DMS 273 (cell line): ENCODE results near the gene RNFT2.

Source experiments
- DNase-seq: peaks from one replicate; lab custom pipeline; 2025; ENCODE audit not compliant: unreplicated experiment; lab: John Stamatoyannopoulos, UW

The RNFT2 gene

GRCh38 chr12:116709768-116710167 lies 28.3 kb upstream of the RNFT2 start:
- DNase-seq, result no peak

- DNase-seq, result peak; percentile 26
Observed at GRCh38 chr12:116710370-116711150, 27.6 kb upstream of the RNFT2 start.

DNA sequence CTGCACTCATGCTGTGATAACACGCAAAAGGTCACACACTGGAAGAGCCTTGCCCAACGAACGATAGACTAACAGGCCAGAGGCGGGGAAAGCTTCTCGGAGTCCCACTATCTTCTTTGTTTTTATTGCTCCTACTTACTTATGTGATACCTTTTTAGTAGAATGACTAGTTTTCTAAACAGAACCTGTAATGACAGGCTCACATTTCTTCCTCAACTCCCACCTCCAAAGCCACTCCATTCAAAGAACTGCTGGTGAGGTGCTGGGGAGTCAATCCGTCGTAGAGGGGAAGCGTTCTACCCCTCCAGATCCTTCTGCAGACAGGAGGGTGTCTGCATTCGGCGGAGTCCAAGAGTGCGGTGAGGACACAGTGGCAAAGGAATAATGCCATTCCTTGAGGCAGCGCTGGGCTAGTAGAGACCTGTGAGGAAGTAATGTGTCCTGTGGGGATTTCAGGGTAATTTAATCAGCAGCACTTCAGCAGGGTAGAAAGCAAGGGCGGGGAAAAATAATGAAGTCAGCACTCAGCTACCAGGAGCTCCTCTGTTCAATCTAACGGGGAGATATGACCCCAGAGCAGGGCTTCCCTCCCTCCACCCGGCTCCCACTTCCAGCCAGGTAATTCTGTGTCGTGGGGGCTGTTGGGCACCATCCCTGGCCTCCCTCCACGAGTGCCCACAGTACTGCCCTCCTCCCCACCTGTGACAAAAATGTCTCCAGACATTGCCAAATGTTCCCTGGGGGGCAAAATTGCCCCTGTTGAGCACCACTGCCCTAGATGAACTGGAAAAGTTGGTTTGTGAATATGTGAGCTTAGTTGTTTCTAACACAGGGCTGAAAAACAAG lies 25.4 kb upstream of the RNFT2 start:
- DNase-seq, result peak; percentile 56

DNA sequence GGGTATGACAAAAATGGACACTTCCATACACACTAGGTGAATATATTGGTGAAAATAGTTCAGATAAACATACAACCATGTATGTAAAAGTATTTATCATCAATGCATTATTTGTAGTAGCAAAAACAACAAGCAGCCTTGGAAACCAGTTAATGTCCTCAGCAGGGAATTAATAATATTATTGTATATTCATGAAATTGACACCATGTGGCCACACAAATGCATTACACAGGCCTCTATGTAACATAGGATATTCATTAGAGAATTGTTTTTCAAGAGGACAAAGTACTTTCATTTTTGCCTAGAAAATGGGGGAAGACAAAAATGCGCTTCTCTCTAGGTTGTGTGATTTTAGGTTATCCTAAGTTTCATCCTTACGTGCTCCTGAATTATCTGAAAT lies 24.6 kb upstream of the RNFT2 start:
- peak; percentile 16 for DNase-seq

DNA sequence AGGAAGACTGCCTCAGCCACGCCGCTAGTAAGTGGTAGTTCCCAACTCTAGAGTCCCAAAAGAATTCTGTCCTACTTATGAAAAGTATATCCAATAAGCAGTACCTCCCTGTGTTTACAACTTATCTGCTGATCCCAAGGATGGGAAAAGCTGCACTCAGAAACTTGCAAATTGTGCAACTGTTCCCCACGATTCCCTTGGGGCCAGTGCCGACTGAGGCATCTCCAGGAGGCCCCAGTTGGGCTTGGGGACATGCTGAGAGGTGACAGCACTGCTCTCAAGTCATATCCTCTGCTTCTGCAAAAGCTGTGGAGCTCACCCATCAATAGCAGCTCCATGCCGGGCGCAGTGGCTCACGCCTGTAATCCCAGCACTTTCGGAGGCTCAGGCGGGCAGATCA lies 23.9 kb upstream of the RNFT2 start:
- DNase-seq, result no peak

DNA sequence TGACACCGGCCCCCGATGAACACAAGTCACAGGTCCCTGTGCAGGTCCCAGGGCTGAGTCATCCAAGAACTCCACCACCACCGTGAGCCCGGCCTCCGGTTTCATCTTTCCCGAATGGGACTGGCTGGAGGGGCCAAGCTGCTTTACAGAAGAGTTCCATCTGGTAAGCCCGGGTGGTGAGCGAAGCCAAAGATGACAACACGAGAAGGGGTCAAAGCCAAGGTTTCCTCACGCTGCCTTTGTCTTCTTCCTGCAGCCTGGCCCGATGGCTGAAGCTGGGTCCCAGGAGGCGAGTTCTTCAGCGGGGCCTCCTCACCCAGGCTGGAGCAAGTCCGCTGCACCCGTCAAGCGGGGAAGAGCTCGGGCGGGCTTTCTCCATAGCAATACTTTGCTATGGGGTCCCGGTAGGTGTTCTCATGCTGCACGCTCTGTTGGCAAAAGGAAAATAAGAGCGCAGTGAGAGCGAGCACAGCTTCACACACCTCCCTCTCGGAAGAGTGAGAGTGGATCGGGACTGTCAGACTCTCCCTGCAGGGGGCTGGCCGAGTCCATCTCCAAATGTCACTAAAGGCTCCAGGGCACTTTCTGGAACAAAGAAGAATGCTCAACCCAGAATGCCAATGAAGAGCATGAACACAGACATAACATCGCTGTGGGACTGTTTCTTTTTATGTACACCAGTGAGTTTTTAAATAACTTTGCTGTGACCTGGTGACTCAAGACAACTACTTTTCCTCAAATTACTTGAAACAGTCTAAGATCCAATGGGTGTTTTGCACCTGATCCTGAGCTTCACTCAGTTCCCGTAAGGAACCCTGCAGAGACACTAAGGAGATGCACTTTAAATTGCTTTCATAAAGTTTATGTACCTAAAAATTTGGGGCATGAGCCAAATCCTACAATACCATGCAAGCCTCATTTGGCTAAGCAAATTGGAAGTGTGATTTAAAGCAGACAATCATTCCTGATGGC lies 20.4 kb upstream of the RNFT2 start:
- DNase-seq, result peak; percentile 85

GRCh38 chr12:116718655-116719454 lies 19.3 kb upstream of the RNFT2 start:
- DNase-seq, result no peak

DNA sequence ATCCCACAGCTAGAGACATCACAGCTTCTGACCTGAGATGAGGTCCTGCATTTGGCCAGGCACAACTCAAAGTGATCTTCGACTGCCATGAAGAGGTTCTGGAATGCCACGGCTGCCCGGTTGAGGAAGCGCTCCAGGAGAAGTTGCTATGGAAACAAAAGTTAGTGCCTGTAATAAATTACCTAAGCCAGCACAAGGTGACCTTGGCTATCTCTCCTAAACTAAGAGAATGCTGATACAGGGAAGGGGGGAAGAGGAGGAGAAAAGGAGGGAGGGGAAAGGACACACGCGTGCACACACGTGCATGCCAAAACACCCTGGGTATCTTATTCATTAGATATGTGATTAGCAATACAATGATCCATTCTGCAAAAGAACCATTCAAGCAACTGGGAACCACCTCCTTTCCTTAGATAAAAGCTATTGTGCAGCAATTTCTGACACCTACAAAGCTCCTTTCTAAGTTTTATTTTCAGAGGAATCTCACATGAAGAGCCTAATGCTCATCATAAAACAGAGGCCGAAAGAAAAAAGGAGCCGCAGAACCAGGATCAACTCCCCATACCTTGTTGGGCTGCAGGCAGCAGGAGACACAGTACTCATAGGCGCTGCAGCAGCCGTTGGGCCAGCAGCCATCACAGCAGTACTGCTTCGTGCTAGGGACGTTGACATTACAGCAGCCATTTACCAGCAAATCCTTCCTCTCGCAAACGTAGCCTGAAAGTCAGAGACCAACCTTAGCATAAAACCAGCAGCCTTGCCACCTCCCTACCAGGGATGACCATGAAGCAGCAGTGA lies 18.2 kb upstream of the RNFT2 start:
- no peak for DNase-seq

- DNase-seq, result no peak
Observed at GRCh38 chr12:116722245-116722644, 15.9 kb upstream of the RNFT2 start.

- DNase-seq, result no peak
Observed at GRCh38 chr12:116726694-116727093, 11.4 kb upstream of the RNFT2 start.

GRCh38 chr12:116727261-116727660 lies 10.9 kb upstream of the RNFT2 start:
- DNase-seq, result no peak

DNA sequence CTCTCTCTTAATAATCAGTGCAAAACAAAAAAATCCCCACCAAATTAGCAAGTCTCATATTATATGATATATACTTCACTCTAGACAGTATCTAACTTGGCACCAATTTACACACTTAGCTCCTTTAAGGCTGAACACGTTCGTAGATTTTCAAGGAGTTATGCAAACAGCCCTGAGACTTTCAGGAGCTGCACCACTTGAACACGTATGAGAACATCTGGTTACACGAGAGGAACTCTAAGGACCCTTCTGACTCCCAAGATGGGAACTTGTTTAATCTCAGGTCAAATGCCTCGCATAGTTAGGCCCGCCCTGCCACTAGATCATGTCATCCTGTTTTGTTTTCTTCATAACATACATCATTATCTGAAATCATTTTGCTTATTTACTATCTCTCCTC lies 10.2 kb upstream of the RNFT2 start:
- DNase-seq, result no peak

GRCh38 chr12:116731801-116732200 lies 6.3 kb upstream of the RNFT2 start:
- DNase-seq, result no peak

- DNase-seq, result no peak
Observed at GRCh38 chr12:116734156-116734768, 3.9 kb upstream of the RNFT2 start.

DNA sequence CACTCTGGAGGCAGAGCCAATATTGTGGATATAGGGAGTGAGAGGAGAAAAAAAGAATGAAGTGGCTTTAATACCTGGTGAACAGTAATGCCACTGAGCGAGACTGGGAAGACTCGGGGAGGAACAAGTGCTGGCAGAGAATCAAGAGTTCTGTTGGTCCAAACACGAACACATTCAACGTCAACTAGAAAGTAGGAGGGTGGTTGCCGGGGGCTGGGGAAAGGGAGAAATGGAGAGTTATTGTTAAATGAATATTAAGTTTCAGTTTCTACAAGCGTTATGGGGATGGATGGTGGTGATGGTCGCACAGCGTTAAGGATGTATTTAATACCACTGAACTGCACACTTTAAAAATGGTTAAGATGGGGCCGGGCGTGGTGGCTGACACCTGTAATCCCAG lies 3.0 kb upstream of the RNFT2 start:
- DNase-seq, result no peak

GRCh38 chr12:116735951-116736599 lies 2.0 kb upstream of the RNFT2 start:
- no peak for DNase-seq

DNA sequence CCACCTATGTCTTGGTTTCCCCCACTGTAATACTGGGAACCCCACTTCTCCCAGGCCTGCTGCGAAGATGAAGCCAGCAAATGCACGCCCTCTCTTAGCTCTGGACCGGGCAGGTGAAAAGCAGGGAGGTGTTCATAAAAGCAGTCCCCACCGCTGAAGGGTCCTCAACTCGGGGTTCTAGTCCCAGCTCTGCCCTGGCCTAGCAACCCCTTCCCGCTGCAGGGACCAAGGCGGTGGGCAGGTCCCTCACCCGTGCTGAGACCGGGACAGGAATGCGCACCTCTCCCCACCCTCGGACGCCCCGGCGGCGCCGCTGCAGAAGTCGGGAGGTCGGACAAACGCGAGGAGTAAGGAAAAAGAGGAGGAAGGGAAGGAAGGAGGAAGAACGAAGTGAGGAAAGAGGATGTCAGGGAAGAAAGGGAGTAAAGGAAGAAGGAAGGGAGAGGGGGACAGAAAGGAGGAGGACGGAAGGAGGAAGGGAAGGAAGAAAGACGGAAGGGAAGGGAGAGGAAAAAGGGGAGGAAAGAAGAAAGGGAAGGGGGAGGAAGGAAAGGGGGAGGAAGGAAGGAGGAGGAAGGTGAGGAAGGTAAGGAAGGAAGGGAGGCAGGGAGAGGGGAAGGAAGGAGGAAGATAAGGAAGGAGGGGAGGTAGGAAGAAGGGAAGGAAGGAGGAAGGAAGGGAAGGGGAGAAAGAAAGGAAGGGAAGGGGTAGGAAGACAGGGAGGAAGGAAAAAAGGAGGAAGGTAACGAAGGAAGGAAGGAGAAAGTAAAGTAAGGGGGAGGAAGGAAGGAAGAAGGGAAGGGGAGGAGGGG lies 947 bp upstream of the RNFT2 start:
- DNase-seq, result peak; percentile 24

DNA sequence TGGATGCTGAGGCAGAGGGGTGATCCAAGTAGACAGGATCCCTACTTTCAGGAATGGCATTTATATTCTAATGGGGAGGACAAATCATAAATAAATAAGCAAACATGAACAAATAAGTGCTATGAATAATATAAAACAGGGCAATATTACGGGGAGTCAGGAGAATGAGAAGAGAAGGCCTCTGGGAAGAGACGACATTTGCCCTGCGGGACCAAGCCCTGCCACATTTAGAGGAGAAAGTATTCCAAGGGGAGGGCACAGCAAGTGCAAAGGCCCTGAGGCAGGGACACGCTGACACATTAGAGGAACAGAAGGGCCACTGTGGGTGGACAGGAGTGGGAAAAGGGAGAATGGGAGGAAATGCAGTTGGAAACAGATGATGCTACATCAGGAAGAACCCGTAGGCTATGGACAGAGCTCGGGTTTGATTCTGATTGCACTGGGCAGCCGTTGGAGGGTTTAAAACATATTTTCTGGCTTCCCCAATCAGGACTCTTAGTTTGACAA lies 1.3 kb downstream of the RNFT2 start:
- DNase-seq, result no peak
